PC-9 (cell line): ENCODE results near the gene UGGT2.

Experiments
- EZH2 ChIP-seq: fragments of 200-600 bp; sonication (generic); IDR thresholded peaks from 2 replicates; pipeline ENCODE4 v1.8.0; 2017; ENCODE audit warnings: antibody characterized with exemption, low read depth
- TF ChIP-seq, protein P1 (sequence below): fragments of 200-600 bp; sonication (generic); conservative IDR thresholded peaks from 2 replicates; pipeline ENCODE4 v1.6.1; 2017; ENCODE audit warnings: mixed run types, antibody characterized with exemption, mild to moderate bottlenecking, moderate library complexity

DNA sequence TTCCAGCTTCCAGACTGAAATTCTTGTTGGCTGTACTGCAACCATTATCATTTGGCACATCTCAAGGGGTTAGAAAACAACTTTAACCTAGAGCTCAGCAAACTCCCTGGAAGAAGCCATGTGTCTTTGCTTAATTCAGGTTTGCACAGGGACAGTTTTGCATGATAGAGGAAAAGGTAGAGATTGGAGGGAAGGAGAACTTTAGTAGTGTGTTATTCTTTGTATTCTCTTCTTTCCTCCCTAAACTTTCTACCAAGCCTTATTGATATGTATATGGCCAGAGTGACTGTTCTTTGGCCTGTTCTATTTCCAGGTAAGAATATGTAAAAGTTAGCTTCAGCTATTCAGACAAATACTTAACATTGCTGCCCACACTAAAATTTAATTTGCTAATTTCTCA, 53.1 kb downstream of the UGGT2 start:
- TF ChIP-seq, protein P1, sequence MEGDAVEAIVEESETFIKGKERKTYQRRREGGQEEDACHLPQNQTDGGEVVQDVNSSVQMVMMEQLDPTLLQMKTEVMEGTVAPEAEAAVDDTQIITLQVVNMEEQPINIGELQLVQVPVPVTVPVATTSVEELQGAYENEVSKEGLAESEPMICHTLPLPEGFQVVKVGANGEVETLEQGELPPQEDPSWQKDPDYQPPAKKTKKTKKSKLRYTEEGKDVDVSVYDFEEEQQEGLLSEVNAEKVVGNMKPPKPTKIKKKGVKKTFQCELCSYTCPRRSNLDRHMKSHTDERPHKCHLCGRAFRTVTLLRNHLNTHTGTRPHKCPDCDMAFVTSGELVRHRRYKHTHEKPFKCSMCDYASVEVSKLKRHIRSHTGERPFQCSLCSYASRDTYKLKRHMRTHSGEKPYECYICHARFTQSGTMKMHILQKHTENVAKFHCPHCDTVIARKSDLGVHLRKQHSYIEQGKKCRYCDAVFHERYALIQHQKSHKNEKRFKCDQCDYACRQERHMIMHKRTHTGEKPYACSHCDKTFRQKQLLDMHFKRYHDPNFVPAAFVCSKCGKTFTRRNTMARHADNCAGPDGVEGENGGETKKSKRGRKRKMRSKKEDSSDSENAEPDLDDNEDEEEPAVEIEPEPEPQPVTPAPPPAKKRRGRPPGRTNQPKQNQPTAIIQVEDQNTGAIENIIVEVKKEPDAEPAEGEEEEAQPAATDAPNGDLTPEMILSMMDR, result no peak
- TF ChIP-seq EZH2, result no peak
